KMS-11 (cell line): ENCODE results near the gene ADAM19.

Experiments used
- H2AFZ ChIP-seq: fragments of 200-600 bp; sonication (generic); 2 replicates; pipeline ENCODE4 v1.6.1; 2016; ENCODE audit warnings: antibody characterized with exemption, mixed run types, low read depth
- H3K27ac ChIP-seq: fragments of 200-600 bp; sonication (generic); 2 replicates; pipeline ENCODE4 v1.6.1; 2016; ENCODE audit warnings: mild to moderate bottlenecking, mixed run types
- H3K27me3 ChIP-seq: fragments of 200-600 bp; sonication (generic); 2 replicates; pipeline ENCODE4 v1.6.1; 2017; ENCODE audit warnings: mild to moderate bottlenecking, low read depth, mixed run types, moderate library complexity; ENCODE audit not compliant: insufficient read depth
- H3K36me3 ChIP-seq: fragments of 200-600 bp; sonication (generic); 2 replicates; pipeline ENCODE4 v1.6.1; 2017; ENCODE audit warnings: mild to moderate bottlenecking, mixed run types; ENCODE audit not compliant: insufficient read depth
- H3K4me1 ChIP-seq: fragments of 200-600 bp; sonication (generic); 2 replicates; pipeline ENCODE4 v1.6.1; 2016; ENCODE audit warnings: mild to moderate bottlenecking, low read depth, mixed run types; ENCODE audit not compliant: poor library complexity, severe bottlenecking
- H3K4me2 ChIP-seq: fragments of 200-600 bp; sonication (generic); 2 replicates; pipeline ENCODE4 v1.7.0; 2016; ENCODE audit warnings: mild to moderate bottlenecking, mixed run types
- H3K4me3 ChIP-seq: fragments of 200-600 bp; sonication (generic); IDR thresholded peaks from 2 replicates; pipeline ENCODE4 v1.6.1; 2017; ENCODE audit warnings: low read depth, low read length, mixed read lengths; ENCODE audit not compliant: insufficient read depth
- H3K79me2 ChIP-seq: fragments of 200-600 bp; sonication (generic); 2 replicates; pipeline ENCODE4 v1.6.1; 2016; ENCODE audit warnings: low read depth, mixed run types; ENCODE audit not compliant: insufficient read depth
- H3K9ac ChIP-seq: fragments of 200-600 bp; sonication (generic); 2 replicates; pipeline ENCODE4 v1.6.1; 2016; ENCODE audit warnings: mild to moderate bottlenecking, mixed run types
- H4K20me1 ChIP-seq: fragments of 200-600 bp; sonication (generic); 2 replicates; pipeline ENCODE4 v1.6.1; 2016; ENCODE audit warnings: mild to moderate bottlenecking, mixed run types; ENCODE audit not compliant: insufficient read depth
- CTCF ChIP-seq: fragments of 200-600 bp; sonication (generic); conservative IDR thresholded peaks from 2 replicates; pipeline ENCODE4 v1.6.1; 2017; ENCODE audit warnings: low read depth, mild to moderate bottlenecking, antibody characterized with exemption, low read length, moderate library complexity, mixed read lengths

The ADAM19 gene

GRCh38 chr5:157513182-157513581 lies 62.4 kb downstream of the ADAM19 start:
- no peak overlapping the region for H3K4me3 ChIP-seq
- H3K4me1 ChIP-seq, result no peaks in the 10 kb centered on the region
- no peaks in the 10 kb centered on the region for H3K27me3 ChIP-seq
- H2AFZ ChIP-seq, result no peak overlapping the region
- H3K36me3 ChIP-seq, result no peaks in the 10 kb centered on the region
- H4K20me1 ChIP-seq, result no peaks in the 10 kb centered on the region
- H3K27ac ChIP-seq, result no peak overlapping the region
- H3K4me2 ChIP-seq, result no peak overlapping the region
- H3K79me2 ChIP-seq, result no peaks in the 10 kb centered on the region
- H3K9ac ChIP-seq, result no peak overlapping the region
- no peak for TF ChIP-seq CTCF

- no peak overlapping the region for H2AFZ ChIP-seq
- H4K20me1 ChIP-seq, result no peaks in the 10 kb centered on the region
- no peak overlapping the region for H3K4me2 ChIP-seq
- no peak for TF ChIP-seq CTCF
- H3K27me3 ChIP-seq, result no peaks in the 10 kb centered on the region
- H3K4me3 ChIP-seq, result no peak overlapping the region
- no peak overlapping the region for H3K9ac ChIP-seq
- no peaks in the 10 kb centered on the region for H3K79me2 ChIP-seq
- H3K4me1 ChIP-seq, result no peaks in the 10 kb centered on the region
- H3K27ac ChIP-seq, result no peak overlapping the region
- H3K36me3 ChIP-seq, result no peaks in the 10 kb centered on the region
Measured at GRCh38 chr5:157511651-157512644, 63.6 kb downstream of the ADAM19 start.

GRCh38 chr5:157510682-157511081 lies 64.9 kb downstream of the ADAM19 start:
- Histone ChIP-seq H3K79me2 (no peaks in the 10 kb centered on the region), H2AFZ (no peak overlapping the region), H3K4me1 (no peaks in the 10 kb centered on the region), H3K4me2 (no peak overlapping the region), H3K4me3 (no peak overlapping the region), H3K36me3 (no peaks in the 10 kb centered on the region), H3K9ac (no peak overlapping the region), H3K27ac (no peak overlapping the region), H3K27me3 (no peaks in the 10 kb centered on the region), H4K20me1 (no peaks in the 10 kb centered on the region)
- no peak for TF ChIP-seq CTCF

GRCh38 chr5:157509587-157509986 lies 66.0 kb downstream of the ADAM19 start:
- Histone ChIP-seq H3K4me1 (no peaks in the 10 kb centered on the region), H3K79me2 (no peaks in the 10 kb centered on the region), H3K4me3 (no peak overlapping the region), H4K20me1 (no peaks in the 10 kb centered on the region), H3K4me2 (no peak overlapping the region), H2AFZ (no peak overlapping the region), H3K36me3 (no peaks in the 10 kb centered on the region), H3K27ac (no peak overlapping the region), H3K9ac (no peak overlapping the region), H3K27me3 (no peaks in the 10 kb centered on the region)
- no peak for TF ChIP-seq CTCF
